Skeletal muscle tissue (tissue), 4 donors: ENCODE results near the gene SIX2. TPM values are rescaled to one million over a fixed set of nuclear protein-coding genes. Genes with fewer than 3 reads are reported as not detected.

Source experiments
- H3K27ac ChIP-seq: one replicate; pipeline ENCODE4 v1.7.0; 2013; ENCODE audit warnings: mild to moderate bottlenecking, low read depth, low read length, inconsistent platforms
- H3K27me3 ChIP-seq, 3 donors: one replicate each; pipeline ENCODE4 v1.7.0; 2013; ENCODE audit warnings: low read length in 3 of 3; ENCODE audit not compliant: control insufficient read depth in 3 of 3, insufficient read depth in 3 of 3
- H3K36me3 ChIP-seq, 3 donors: one replicate each; pipeline ENCODE4 v1.7.0; 2013; ENCODE audit warnings: low read length in 3 of 3; ENCODE audit not compliant: control insufficient read depth in 3 of 3, insufficient read depth in 3 of 3
- H3K4me1 ChIP-seq, 3 donors: one replicate each; pipeline ENCODE4 v1.7.0; 2013; ENCODE audit warnings: low read length in 3 of 3, mild to moderate bottlenecking in 3 of 3; ENCODE audit not compliant: control insufficient read depth in 3 of 3, insufficient read depth in 3 of 3
- H3K4me3 ChIP-seq, 3 donors: one replicate each; pipeline ENCODE4 v1.7.0; 2013; ENCODE audit warnings: low read length in 3 of 3
- H3K9ac ChIP-seq, 3 donors: one replicate each; pipeline ENCODE4 v1.7.0; 2013; ENCODE audit warnings: low read length in 3 of 3, mild to moderate bottlenecking in 3 of 3, moderate library complexity in 2 of 3, low read depth in 1 of 3
- H3K9me3 ChIP-seq, 3 donors: one replicate each; pipeline ENCODE4 v1.7.0; 2013; ENCODE audit warnings: low read length in 3 of 3; ENCODE audit not compliant: control insufficient read depth in 3 of 3
- total RNA-seq: library from RNA; depleted of rRNA; stranded (reverse); fragments of >200 nt; gene quantifications from one replicate; pipeline ENCODE4 v1.2.3, GENCODE V29; 2014
- donor health status: Osteomylitis.

The SIX2 gene
- total RNA-seq, 1 donor from 2014 or later, result 4.2 TPM

- Histone ChIP-seq H3K36me3 (peaks cover 0 to 7% (median 0%) of the 10 kb centered on the region in 3 donors), H3K27me3 (peaks cover 3 to 10% (median 4%) of the 10 kb centered on the region in 3 donors), H3K4me3 (peak overlapping the region in 2 of 3 donors; percentile 80), H3K27ac (no peak overlapping the region), H3K9me3 (no peaks in the 10 kb centered on the region), H3K4me1 (peaks cover 48 to 63% (median 61%) of the 10 kb centered on the region in 3 donors), H3K9ac (peak overlapping the region in 1 of 3 donors; percentile 84)
These were observed 1.9 kb upstream of the SIX2 start for GRCh38 chr2:45011121-45011520.

- peaks cover 0 to 12% (median 0%) of the 10 kb centered on the region in 3 donors for H3K36me3 ChIP-seq
- H3K9me3 ChIP-seq, result no peaks in the 10 kb centered on the region
- peak overlapping the region; percentile 80 to 81 (median 80) for H3K4me3 ChIP-seq
- H3K27me3 ChIP-seq, result peaks cover 7 to 13% (median 8%) of the 10 kb centered on the region in 3 donors
- H3K4me1 ChIP-seq, result peaks cover 48 to 63% (median 61%) of the 10 kb centered on the region in 3 donors
- H3K9ac ChIP-seq, result peak overlapping the region; percentile 74 to 84 (median 83)
- peak overlapping the region; percentile 91 for H3K27ac ChIP-seq
These were observed 1.4 kb upstream of the SIX2 start for GRCh38 chr2:45010702-45011012.

- Histone ChIP-seq H3K9ac (peak overlapping the region; percentile 74 to 84 (median 83)), H3K4me1 (peaks cover 48 to 63% (median 60%) of the 10 kb centered on the region in 3 donors), H3K4me3 (peak overlapping the region; percentile 80 to 81 (median 80)), H3K27me3 (peaks cover 7 to 13% (median 8%) of the 10 kb centered on the region in 3 donors), H3K27ac (peak overlapping the region; percentile 91), H3K36me3 (peaks cover 0 to 17% (median 4%) of the 10 kb centered on the region in 3 donors), H3K9me3 (no peaks in the 10 kb centered on the region)
These were observed 863 bp upstream of the SIX2 start for GRCh38 chr2:45009928-45010701.

GRCh38 chr2:45008296-45009129 is 739 bp downstream of the SIX2 start:
- Histone ChIP-seq H3K27me3 (peaks cover 8 to 13% (median 11%) of the 10 kb centered on the region in 3 donors), H3K9ac (peak overlapping the region; percentile 57 to 81 (median 78)), H3K36me3 (peaks cover 0 to 26% (median 7%) of the 10 kb centered on the region in 3 donors), H3K4me3 (peak overlapping the region; percentile 68 to 85 (median 83)), H3K9me3 (no peaks in the 10 kb centered on the region), H3K4me1 (peaks cover 40 to 51% (median 47%) of the 10 kb centered on the region in 3 donors), H3K27ac (no peak overlapping the region)

- Histone ChIP-seq H3K9me3 (no peaks in the 10 kb centered on the region), H3K27ac (no peak overlapping the region), H3K27me3 (peaks cover 9 to 17% (median 16%) of the 10 kb centered on the region in 3 donors), H3K4me1 (peaks cover 34 to 47% (median 42%) of the 10 kb centered on the region in 3 donors), H3K36me3 (peaks cover 0 to 27% (median 7%) of the 10 kb centered on the region in 3 donors), H3K9ac (peak overlapping the region; percentile 57 to 81 (median 78)), H3K4me3 (peak overlapping the region; percentile 68 to 85 (median 83))
These were observed 1.3 kb downstream of the SIX2 start for GRCh38 chr2:45007961-45008295.

GRCh38 chr2:45006942-45007287 is 2.3 kb downstream of the SIX2 start:
- H3K4me3 ChIP-seq, result peak overlapping the region in 1 of 3 donors; percentile 68
- H3K36me3 ChIP-seq, result peaks cover 0 to 27% (median 7%) of the 10 kb centered on the region in 3 donors
- peaks cover 34 to 43% (median 37%) of the 10 kb centered on the region in 3 donors for H3K4me1 ChIP-seq
- peaks cover 17 to 20% (median 20%) of the 10 kb centered on the region in 3 donors for H3K27me3 ChIP-seq
- H3K9me3 ChIP-seq, result no peaks in the 10 kb centered on the region
- peak overlapping the region in 2 of 3 donors; percentile 16 to 33 for H3K9ac ChIP-seq
- no peak overlapping the region for H3K27ac ChIP-seq

- peaks cover 20 to 23% (median 22%) of the 10 kb centered on the region in 3 donors for H3K27me3 ChIP-seq
- H3K27ac ChIP-seq, result no peak overlapping the region
These were observed 3.0 kb downstream of the SIX2 start for GRCh38 chr2:45006041-45006941.

GRCh38 chr2:45005261-45006002 is 3.8 kb downstream of the SIX2 start:
- peaks cover 0 to 27% (median 7%) of the 10 kb centered on the region in 3 donors for H3K36me3 ChIP-seq
- no peak overlapping the region for H3K27ac ChIP-seq
- H3K27me3 ChIP-seq, result peaks cover 20 to 30% (median 30%) of the 10 kb centered on the region in 3 donors
- peaks cover 29 to 30% (median 29%) of the 10 kb centered on the region in 3 donors for H3K4me1 ChIP-seq
- H3K4me3 ChIP-seq, result no peak overlapping the region
- no peaks in the 10 kb centered on the region for H3K9me3 ChIP-seq
- H3K9ac ChIP-seq, result no peak overlapping the region

More at GRCh38 chr2:45006041-45006941, 3.0 kb downstream of the SIX2 start:
- Histone ChIP-seq H3K4me3 (no peak overlapping the region), H3K9ac (no peak overlapping the region), H3K4me1 (peaks cover 34 to 37% (median 37%) of the 10 kb centered on the region in 3 donors), H3K36me3 (peaks cover 0 to 27% (median 7%) of the 10 kb centered on the region in 3 donors), H3K9me3 (no peaks in the 10 kb centered on the region)
